Measurements from ENCODE around the gene ID1. TPM values are rescaled to one million over a fixed set of nuclear protein-coding genes. Genes with fewer than 3 reads are reported as not detected.

The ID1 gene
- total RNA-seq, 1 experiment from 2014 or later, result 360 TPM

GRCh38 chr20:31570735-31571617, 34.1 kb upstream of the ID1 start:
- WGBS (ENCODE audit: extremely low coverage, insufficient read length, low lambda C conversion rate), result no CpG with 5 or more reads among the region's 25 CpGs
- H2BK20ac ChIP-seq (ENCODE audit: low read depth, low read length, poor library complexity, severe bottlenecking), result no peak overlapping the region
- no peak for DNase-seq
- no peaks in the 10 kb centered on the region for H3K79me2 ChIP-seq (ENCODE audit: insufficient read depth, low read length)
- H2BK120ac ChIP-seq (ENCODE audit: low read depth, low read length, poor library complexity, severe bottlenecking), result no peak overlapping the region
- no peaks in the 10 kb centered on the region for H3K79me1 ChIP-seq (ENCODE audit: insufficient read depth, low read depth, low read length, poor library complexity, severe bottlenecking)
- H2BK5ac ChIP-seq (ENCODE audit: insufficient read length, low read length), result no peak overlapping the region
- H3K27ac ChIP-seq (ENCODE audit: insufficient read length, low read depth, low read length), result no peak overlapping the region
- H4K20me1 ChIP-seq (ENCODE audit: control insufficient read depth, insufficient read depth, insufficient read length), result no peaks in the 10 kb centered on the region
- no peak overlapping the region for H2BK15ac ChIP-seq (ENCODE audit: low read depth, low read length)
- H2AK5ac ChIP-seq (ENCODE audit: insufficient read length, low read length), result no peak overlapping the region
- no peaks in the 10 kb centered on the region for H3K9me3 ChIP-seq (ENCODE audit: control insufficient read depth, low read depth, low read length)
- no peak overlapping the region for H3K18ac ChIP-seq (ENCODE audit: insufficient read length, low read depth, low read length)
- H3K23me2 ChIP-seq (ENCODE audit: insufficient read length, low read depth, low read length, poor library complexity, severe bottlenecking), result peaks cover 6% of the 10 kb centered on the region
- H3K4ac ChIP-seq (ENCODE audit: low read depth, low read length), result no peak overlapping the region
- H3K23ac ChIP-seq (ENCODE audit: insufficient read length, low read depth, low read length), result no peak overlapping the region
- no peak overlapping the region for H2AFZ ChIP-seq (ENCODE audit: low read length)
- H3K9me3 Mint-ChIP-seq, result no peaks in the 10 kb centered on the region
- H2BK12ac ChIP-seq (ENCODE audit: insufficient read length, low read depth, low read length), result no peak overlapping the region
- H3K36me3 Mint-ChIP-seq (ENCODE audit: insufficient read depth in 1 of 3, low read depth in 3 of 3), result peaks cover 0 to 32% (median 4%) of the 10 kb centered on the region in 3 experiments; a peak in 4 of 7 replicates
- no peak overlapping the region for H3K14ac ChIP-seq (ENCODE audit: insufficient read depth, low read length)
- no peak overlapping the region for H3K4me2 ChIP-seq (ENCODE audit: insufficient read depth, insufficient read length, low read length)
- H4K5ac ChIP-seq (ENCODE audit: insufficient read length, low read depth, low read length), result no peak overlapping the region
- TF ChIP-seq CTCF (conservative IDR thresholded peaks at IDR 0.05), result no peak
- H3K27me3 ChIP-seq (ENCODE audit: insufficient read depth, low read length), result no peaks in the 10 kb centered on the region
- no peaks in the 10 kb centered on the region; the same call in 1 of the 2 replicates for H3K4me1 ChIP-seq (ENCODE audit: insufficient read depth, low read length)
- no peak overlapping the region for H4K8ac ChIP-seq (replicated peaks; ENCODE audit: insufficient read length, low read depth, low read length)
- H3K4me1 Mint-ChIP-seq, result peaks cover 51 to 63% of the 10 kb centered on the region in 2 experiments
- H3T11ph ChIP-seq (ENCODE audit: low read length), result no peak overlapping the region
- no peaks in the 10 kb centered on the region; the same call in 1 of the 2 replicates for H3K27me3 Mint-ChIP-seq (ENCODE audit: low read depth)
- no peak overlapping the region for H3K9ac ChIP-seq (ENCODE audit: extremely low read depth, insufficient read length, low read length)
- H3K27ac Mint-ChIP-seq, result peak overlapping the region; percentile 11 to 66 (median 29); a peak in 4 of 7 replicates
- no peak overlapping the region for H3K56ac ChIP-seq (ENCODE audit: insufficient read length, low read depth, low read length)
- H4K91ac ChIP-seq (ENCODE audit: insufficient read length, low read depth, low read length), result no peak overlapping the region
- H3K4me3 Mint-ChIP-seq, result peak overlapping the region in 1 of 2 experiments; percentile 34; a peak in 1 of 5 replicates
